Measurements from ENCODE around the gene CYP4F11.

Gene CYP4F11

DNA sequence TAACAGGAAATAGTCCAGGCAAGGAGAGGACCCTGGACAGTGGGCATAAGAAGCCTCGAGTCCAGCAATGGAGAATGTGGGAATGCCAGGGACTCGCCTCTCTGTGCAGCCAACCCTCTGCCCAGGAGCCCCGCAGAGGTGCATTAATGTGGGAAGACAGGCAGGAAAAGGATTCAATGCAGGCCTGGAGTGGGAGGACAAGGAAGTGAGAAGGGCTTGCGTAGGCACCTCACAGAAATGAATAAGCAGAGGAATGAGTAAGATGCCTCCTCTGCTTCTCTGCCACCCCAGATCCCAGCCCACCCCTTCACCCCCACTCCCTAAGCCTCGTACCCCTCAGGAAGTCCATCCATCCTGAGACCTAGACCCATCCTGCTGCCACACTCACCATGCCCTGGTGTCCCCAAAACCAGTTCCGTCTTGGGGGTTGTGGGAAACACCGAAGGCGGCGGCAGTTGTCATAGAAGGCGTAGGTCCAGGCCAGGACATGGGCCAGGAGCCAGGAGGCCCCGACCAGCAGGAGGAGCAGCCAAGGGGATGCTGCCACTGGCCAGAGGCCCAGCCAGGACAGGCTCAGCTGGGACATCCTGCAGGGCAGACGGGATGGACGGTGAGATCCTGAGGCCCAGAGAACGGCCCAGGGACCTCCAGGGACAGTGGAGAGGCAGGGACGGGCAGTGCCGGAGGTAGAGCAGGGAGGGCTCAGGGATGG lies 37.1 kb downstream of the CYP4F11 start:
- TF ChIP-seq, protein P1, sequence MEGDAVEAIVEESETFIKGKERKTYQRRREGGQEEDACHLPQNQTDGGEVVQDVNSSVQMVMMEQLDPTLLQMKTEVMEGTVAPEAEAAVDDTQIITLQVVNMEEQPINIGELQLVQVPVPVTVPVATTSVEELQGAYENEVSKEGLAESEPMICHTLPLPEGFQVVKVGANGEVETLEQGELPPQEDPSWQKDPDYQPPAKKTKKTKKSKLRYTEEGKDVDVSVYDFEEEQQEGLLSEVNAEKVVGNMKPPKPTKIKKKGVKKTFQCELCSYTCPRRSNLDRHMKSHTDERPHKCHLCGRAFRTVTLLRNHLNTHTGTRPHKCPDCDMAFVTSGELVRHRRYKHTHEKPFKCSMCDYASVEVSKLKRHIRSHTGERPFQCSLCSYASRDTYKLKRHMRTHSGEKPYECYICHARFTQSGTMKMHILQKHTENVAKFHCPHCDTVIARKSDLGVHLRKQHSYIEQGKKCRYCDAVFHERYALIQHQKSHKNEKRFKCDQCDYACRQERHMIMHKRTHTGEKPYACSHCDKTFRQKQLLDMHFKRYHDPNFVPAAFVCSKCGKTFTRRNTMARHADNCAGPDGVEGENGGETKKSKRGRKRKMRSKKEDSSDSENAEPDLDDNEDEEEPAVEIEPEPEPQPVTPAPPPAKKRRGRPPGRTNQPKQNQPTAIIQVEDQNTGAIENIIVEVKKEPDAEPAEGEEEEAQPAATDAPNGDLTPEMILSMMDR (IDR thresholded peaks at IDR 0.05): no peak

DNA sequence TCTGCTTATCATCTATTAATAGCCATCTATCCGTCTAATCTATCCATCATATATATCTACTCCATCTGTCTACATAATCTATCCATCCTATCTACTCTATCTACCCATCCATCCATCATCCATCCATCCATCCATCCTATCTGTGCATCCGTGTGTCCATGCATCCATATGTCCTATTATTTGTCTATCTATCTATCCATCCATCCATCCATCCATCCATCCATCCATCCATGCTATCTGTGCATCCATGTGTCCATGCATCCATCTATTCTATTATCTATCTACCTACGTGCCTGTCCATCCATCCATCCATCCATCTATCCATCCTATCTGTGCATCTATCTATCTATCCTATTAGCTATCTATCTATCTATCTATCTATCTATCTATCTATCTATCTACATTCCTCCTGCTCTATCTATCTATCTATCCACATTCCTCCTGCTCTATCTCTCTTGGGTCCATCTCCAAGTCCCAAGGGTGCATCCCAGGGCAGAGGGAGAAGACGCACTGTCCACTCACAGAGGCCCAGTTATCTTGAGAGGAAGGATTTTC lies 38.4 kb downstream of the CYP4F11 start:
- TF ChIP-seq, protein P1 (IDR thresholded peaks at IDR 0.05): no peak

DNA sequence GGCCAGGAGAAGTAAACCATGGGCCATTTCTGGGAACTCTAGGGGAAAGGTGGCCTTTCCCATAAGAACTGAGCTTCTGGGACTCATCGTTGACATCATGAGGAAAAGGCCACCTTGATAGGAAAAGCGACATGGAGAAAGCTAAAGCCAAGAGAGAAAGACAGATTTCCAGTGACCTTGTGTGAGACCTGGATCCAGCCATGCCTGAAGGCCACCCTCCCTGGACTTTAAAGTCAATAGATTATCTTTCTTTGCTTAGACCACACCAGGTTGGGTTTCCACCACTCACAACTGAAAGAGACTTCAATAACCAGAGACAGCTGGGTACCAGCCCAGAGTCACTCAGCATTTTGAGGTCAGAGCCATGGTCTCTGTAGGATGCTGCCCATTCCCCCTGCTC lies 40.0 kb downstream of the CYP4F11 start:
- TF ChIP-seq, protein P1 (IDR thresholded peaks at IDR 0.05): no peak

DNA sequence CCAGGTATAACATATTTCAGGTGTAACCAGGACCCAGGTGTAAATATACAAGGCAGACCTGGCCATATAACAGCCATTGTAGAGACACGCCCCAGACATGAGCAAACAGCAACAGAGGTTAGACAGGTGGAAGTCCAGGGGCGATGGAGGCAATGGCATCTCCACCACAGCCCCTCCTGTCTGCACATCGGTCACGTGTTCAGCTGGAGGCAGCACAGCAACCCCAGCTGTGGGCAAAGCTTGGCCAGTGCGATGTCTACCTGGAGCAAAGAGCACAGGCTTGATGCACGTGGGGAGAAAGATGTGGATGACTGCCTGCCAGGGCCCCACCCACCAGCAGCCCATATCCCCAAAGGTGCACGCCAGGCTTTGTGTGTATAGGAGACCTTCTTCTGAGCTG lies 40.9 kb downstream of the CYP4F11 start:
- TF ChIP-seq, protein P1 (IDR thresholded peaks at IDR 0.05): no peak

DNA sequence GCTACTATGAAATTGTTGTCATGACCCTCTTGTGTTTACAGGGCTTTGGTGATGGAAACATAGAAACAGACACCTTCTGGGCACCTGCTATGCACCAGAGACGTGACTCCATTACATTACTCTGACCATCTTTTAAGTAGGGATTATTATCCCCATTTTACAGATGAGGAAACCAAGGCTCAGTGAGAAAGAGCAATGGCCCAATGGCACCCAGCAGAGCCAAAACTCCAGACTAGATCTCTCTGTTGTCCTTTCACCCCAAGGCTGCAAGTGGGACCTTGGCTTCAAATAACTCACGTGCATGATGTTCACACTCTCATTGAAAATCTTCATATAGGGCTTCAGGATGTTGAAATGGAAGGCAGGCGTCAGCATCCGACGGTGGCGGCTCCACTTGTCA lies 42.3 kb downstream of the CYP4F11 start:
- TF ChIP-seq, protein P1 (IDR thresholded peaks at IDR 0.05): no peak

DNA sequence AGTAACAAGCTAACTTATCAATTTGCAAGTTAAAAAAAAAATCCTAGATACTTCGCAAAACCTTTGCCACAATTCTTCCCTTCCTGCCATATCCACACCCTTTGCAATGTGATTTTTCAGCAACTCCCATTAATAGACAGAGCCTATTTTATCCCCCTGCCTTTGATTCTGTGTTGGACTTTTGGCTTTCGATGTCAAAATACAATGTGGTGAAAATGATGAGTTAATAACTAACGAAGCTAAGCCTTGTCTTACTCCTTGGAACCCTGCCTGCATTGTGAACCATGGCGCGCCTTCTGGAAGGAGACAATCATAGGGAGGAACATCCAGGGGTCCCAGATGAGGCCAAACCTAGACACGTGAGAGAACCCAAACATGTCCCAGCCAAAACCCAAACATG lies 42.9 kb downstream of the CYP4F11 start:
- TF ChIP-seq, protein P1 (IDR thresholded peaks at IDR 0.05): no peak

DNA sequence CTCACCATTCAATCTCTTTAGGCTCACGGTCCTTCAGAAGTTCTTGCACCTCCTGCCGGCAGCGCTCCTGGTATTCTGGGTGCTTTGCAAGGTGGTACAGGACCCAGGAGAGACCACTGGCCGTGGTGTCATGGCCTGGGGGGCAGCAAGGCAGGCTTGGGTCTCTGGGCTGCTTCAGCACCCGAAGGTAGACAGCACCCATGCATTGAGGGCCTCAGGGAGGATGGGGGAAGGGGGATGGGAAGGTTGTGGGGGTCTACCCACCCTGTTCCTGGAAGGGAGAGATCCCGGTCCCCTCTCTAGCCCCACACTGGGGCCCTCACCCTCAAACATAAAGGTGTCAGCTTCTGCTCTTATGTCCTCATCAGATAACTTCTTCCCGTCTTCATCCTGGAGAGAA lies 48.4 kb downstream of the CYP4F11 start:
- TF ChIP-seq, protein P1 (IDR thresholded peaks at IDR 0.05): no peak

All from LNCAP (cell line).